Astrocyte (in vitro differentiated cells and primary cell): ENCODE results near the gene ACTL7A. TPM values are rescaled to one million over a fixed set of nuclear protein-coding genes. Genes with fewer than 3 reads are reported as not detected.

Experiments
- DNase-seq: peaks from one replicate; pipeline ENCODE4 v3.0.0-alpha.2; 2010; ENCODE audit warnings: low read depth
- FAIRE-seq: peaks from 2 replicates; lab custom pipeline; 2011; peaks lifted over from hg19 to GRCh38; lab: Jason Lieb, UNC
- H2AFZ ChIP-seq: 2 replicates; pipeline ENCODE4 v1.6.0; 2012; ENCODE audit warnings: low read depth, low read length, inconsistent platforms
- H3K27ac ChIP-seq: 2 replicates; pipeline ENCODE4 v1.5.1; 2011; ENCODE audit warnings: low read depth, low read length, inconsistent platforms
- H3K27me3 ChIP-seq: 2 replicates; pipeline ENCODE4 v1.6.0; 2011; ENCODE audit warnings: low read length, inconsistent platforms; ENCODE audit not compliant: insufficient read depth
- H3K36me3 ChIP-seq: 2 replicates; pipeline ENCODE4 v1.5.1; 2011; ENCODE audit warnings: low read length, inconsistent platforms; ENCODE audit not compliant: insufficient read depth
- H3K4me1 ChIP-seq: 2 replicates; pipeline ENCODE4 v1.5.1; 2011; ENCODE audit warnings: low read length, inconsistent platforms; ENCODE audit not compliant: insufficient read depth
- H3K4me2 ChIP-seq: 2 replicates; pipeline ENCODE4 v1.6.0; 2012; ENCODE audit warnings: low read length, inconsistent platforms
- H3K4me3 ChIP-seq: 2 replicates; pipeline ENCODE4 v1.5.1; 2011; ENCODE audit warnings: low read depth, mild to moderate bottlenecking, low read length, inconsistent platforms; ENCODE audit not compliant: insufficient read depth
- H3K79me2 ChIP-seq: 2 replicates; pipeline ENCODE4 v1.6.0; 2012; ENCODE audit warnings: mild to moderate bottlenecking, low read length, inconsistent platforms; ENCODE audit not compliant: insufficient read depth
- H3K9ac ChIP-seq: 2 replicates; pipeline ENCODE4 v1.6.0; 2012; ENCODE audit warnings: mild to moderate bottlenecking, low read length, inconsistent platforms
- H3K9me3 ChIP-seq: 2 replicates; pipeline ENCODE4 v1.5.1; 2012; ENCODE audit warnings: low read depth, mild to moderate bottlenecking, low read length, inconsistent platforms; ENCODE audit not compliant: insufficient read depth
- H4K20me1 ChIP-seq: 2 replicates; pipeline ENCODE4 v1.6.0; 2012; ENCODE audit warnings: low read length, inconsistent platforms; ENCODE audit not compliant: insufficient read depth
- H3K27ac Mint-ChIP-seq: one replicate; pipeline ENCODE4 v1.8.0; 2021; ENCODE audit warnings: mild to moderate bottlenecking, mixed read lengths; ENCODE audit not compliant: unreplicated experiment
- H3K27me3 Mint-ChIP-seq: one replicate; pipeline ENCODE4 v1.8.0; 2021; ENCODE audit warnings: low read depth, mixed read lengths; ENCODE audit not compliant: unreplicated experiment
- H3K36me3 Mint-ChIP-seq: one replicate; pipeline ENCODE4 v1.8.0; 2021; ENCODE audit warnings: low read depth, mixed read lengths; ENCODE audit not compliant: unreplicated experiment
- H3K4me1 Mint-ChIP-seq: one replicate; pipeline ENCODE4 v1.8.0; 2021; ENCODE audit warnings: low read depth, mixed read lengths; ENCODE audit not compliant: unreplicated experiment
- H3K4me3 Mint-ChIP-seq: one replicate; pipeline ENCODE4 v1.8.0; 2021; ENCODE audit warnings: mild to moderate bottlenecking, moderate library complexity, mixed read lengths; ENCODE audit not compliant: unreplicated experiment
- H3K9me3 Mint-ChIP-seq: one replicate; pipeline ENCODE4 v1.8.0; 2021; ENCODE audit warnings: mild to moderate bottlenecking, mixed read lengths; ENCODE audit not compliant: unreplicated experiment
- EZH2 ChIP-seq: IDR thresholded peaks from 2 replicates; pipeline ENCODE4 v1.6.1; 2012; ENCODE audit warnings: mild to moderate bottlenecking, low read length, inconsistent platforms; ENCODE audit not compliant: insufficient read depth
- total RNA-seq: library from RNA; stranded (reverse); gene quantifications from 2 replicates; pipeline ENCODE4 v1.2.1, GENCODE V29; 2021
- TF ChIP-seq, protein P1 (sequence below): IDR thresholded peaks from 2 replicates; pipeline ENCODE4 v1.5.1; 2011; ENCODE audit warnings: low read depth, mild to moderate bottlenecking, inconsistent platforms, low read length, moderate library complexity; ENCODE audit not compliant: insufficient read depth

The ACTL7A gene
- total RNA-seq, 1 donor from 2014 or later, result not detected

DNA sequence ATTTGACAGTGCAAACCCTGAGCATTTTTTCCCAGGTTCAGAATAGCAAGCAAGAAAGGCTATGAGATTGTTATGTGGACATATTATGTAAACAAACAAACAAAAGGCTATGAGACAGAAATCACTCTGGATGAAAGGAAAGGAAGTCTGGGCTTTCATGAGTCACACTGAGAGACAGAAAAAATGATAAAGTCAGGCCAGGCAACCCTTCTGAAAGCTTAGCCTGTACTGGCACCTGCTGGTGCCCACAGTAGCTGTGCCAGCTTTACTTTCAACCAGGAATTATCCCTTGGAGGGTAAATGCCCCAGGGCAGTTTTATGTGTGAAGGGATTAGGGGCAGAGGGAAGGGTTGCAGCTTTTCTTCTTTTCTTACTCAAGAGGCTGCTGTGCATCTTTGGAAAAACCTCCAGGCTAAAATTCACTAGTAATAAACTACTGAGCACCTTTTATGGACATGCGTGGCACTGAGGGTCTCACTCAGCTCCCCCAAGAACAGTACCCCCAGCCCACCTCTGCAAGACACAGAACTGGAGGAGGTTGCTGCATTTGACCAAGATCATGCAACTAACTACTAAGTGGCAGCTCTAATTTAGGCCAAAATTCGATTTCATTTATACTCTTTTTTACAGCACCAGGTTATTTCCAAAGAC is 48.0 kb upstream of the ACTL7A start:
- no peak overlapping the region for H3K9ac ChIP-seq
- TF ChIP-seq EZH2, result no peak
- TF ChIP-seq, protein P1, sequence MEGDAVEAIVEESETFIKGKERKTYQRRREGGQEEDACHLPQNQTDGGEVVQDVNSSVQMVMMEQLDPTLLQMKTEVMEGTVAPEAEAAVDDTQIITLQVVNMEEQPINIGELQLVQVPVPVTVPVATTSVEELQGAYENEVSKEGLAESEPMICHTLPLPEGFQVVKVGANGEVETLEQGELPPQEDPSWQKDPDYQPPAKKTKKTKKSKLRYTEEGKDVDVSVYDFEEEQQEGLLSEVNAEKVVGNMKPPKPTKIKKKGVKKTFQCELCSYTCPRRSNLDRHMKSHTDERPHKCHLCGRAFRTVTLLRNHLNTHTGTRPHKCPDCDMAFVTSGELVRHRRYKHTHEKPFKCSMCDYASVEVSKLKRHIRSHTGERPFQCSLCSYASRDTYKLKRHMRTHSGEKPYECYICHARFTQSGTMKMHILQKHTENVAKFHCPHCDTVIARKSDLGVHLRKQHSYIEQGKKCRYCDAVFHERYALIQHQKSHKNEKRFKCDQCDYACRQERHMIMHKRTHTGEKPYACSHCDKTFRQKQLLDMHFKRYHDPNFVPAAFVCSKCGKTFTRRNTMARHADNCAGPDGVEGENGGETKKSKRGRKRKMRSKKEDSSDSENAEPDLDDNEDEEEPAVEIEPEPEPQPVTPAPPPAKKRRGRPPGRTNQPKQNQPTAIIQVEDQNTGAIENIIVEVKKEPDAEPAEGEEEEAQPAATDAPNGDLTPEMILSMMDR, result peak; percentile 82
- peaks cover 10% of the 10 kb centered on the region for H3K27me3 ChIP-seq
- FAIRE-seq (peak; percentile 76), DNase-seq (peak; percentile 26)
- no peaks in the 10 kb centered on the region for H4K20me1 ChIP-seq
- H3K4me3 Mint-ChIP-seq, result no peak overlapping the region
- peak overlapping the region; percentile 20 for H3K4me2 ChIP-seq
- H3K9me3 ChIP-seq, result no peaks in the 10 kb centered on the region
- H3K36me3 ChIP-seq, result no peaks in the 10 kb centered on the region
- no peak overlapping the region for H3K4me3 ChIP-seq
- no peaks in the 10 kb centered on the region for H3K36me3 Mint-ChIP-seq
- H3K4me1 ChIP-seq, result no peaks in the 10 kb centered on the region
- no peaks in the 10 kb centered on the region for H3K79me2 ChIP-seq
- no peak overlapping the region for H2AFZ ChIP-seq
- peaks cover 1% of the 10 kb centered on the region for H3K27me3 Mint-ChIP-seq
- H3K27ac ChIP-seq, result no peak overlapping the region
- no peak overlapping the region for H3K27ac Mint-ChIP-seq
- H3K9me3 Mint-ChIP-seq, result peaks cover 2% of the 10 kb centered on the region
- peaks cover 10% of the 10 kb centered on the region for H3K4me1 Mint-ChIP-seq

DNA sequence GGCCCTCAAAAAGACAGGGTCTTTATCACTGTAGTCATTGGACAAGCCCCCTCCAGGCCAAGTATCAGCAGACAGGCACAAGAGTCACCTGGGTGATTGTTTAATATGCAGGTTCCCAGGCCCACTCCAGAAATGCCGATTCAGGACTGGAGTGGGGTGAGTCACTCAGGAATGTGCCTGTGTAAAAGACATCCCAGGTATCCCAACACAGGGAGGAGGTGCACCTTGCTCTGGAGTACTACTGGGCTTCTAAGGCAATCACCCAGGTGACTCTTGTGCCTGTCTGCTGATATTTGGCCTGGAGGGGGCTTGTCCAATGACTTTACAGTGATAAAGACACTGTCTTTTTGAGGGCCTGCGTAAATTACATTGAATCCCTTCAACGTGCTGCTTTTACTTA is 46.9 kb upstream of the ACTL7A start:
- Mint-ChIP-seq H3K4me3 (no peak overlapping the region), H3K27ac (no peak overlapping the region), H3K27me3 (peaks cover 1% of the 10 kb centered on the region), H3K9me3 (peaks cover 2% of the 10 kb centered on the region), H3K4me1 (peaks cover 10% of the 10 kb centered on the region), H3K36me3 (no peaks in the 10 kb centered on the region)
- H3K4me1 ChIP-seq, result no peaks in the 10 kb centered on the region
- no peak for DNase-seq
- H4K20me1 ChIP-seq, result no peaks in the 10 kb centered on the region
- H3K36me3 ChIP-seq, result no peaks in the 10 kb centered on the region
- no peak overlapping the region for H3K27ac ChIP-seq
- no peak for FAIRE-seq
- H2AFZ ChIP-seq, result no peak overlapping the region
- no peaks in the 10 kb centered on the region for H3K9me3 ChIP-seq
- no peak overlapping the region for H3K9ac ChIP-seq
- H3K79me2 ChIP-seq, result no peaks in the 10 kb centered on the region
- TF ChIP-seq EZH2, result no peak
- TF ChIP-seq, protein P1, result no peak
- H3K4me3 ChIP-seq, result no peak overlapping the region
- H3K4me2 ChIP-seq, result no peak overlapping the region
- peaks cover 6% of the 10 kb centered on the region for H3K27me3 ChIP-seq

DNA sequence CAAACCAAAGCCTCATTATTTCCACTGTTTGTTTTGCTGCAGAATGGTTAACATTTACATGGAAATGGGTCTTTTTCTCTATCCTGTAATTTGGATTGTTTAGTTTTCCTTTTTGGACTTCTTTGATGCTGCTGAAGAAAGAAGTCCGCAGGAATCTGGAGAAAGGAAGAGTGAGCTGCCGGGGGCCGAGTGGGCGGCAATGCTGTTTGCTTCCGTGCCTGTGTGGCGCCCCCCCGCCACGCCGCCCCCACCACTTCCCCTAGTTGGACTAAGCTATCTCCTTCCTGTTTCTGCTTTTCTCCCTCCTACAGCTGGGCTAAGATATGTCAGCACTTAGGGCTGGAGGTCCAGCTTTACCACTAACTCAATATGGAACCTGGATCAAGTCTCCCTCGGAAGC is 46.0 kb upstream of the ACTL7A start:
- FAIRE-seq, result no peak
- no peak overlapping the region for H3K27ac ChIP-seq
- H3K27ac Mint-ChIP-seq, result no peak overlapping the region

More for the DNA sequence above, 46.0 kb upstream of the ACTL7A start:
- Mint-ChIP-seq H3K27me3 (no peaks in the 10 kb centered on the region), H3K4me3 (no peak overlapping the region), H3K9me3 (peaks cover 2% of the 10 kb centered on the region), H3K36me3 (no peaks in the 10 kb centered on the region), H3K4me1 (peaks cover 10% of the 10 kb centered on the region)
- peaks cover under 1% of the 10 kb centered on the region for H3K27me3 ChIP-seq
- DNase-seq, result no peak
- TF ChIP-seq EZH2, result no peak
- TF ChIP-seq, protein P1, result no peak
- no peaks in the 10 kb centered on the region for H3K79me2 ChIP-seq
- H3K9me3 ChIP-seq, result no peaks in the 10 kb centered on the region
- H4K20me1 ChIP-seq, result no peaks in the 10 kb centered on the region
- peak overlapping the region; percentile 60 for H2AFZ ChIP-seq
- H3K4me3 ChIP-seq, result no peak overlapping the region
- H3K4me1 ChIP-seq, result no peaks in the 10 kb centered on the region
- no peaks in the 10 kb centered on the region for H3K36me3 ChIP-seq
- no peak overlapping the region for H3K9ac ChIP-seq
- peak overlapping the region; percentile 53 for H3K4me2 ChIP-seq
